ENCODE data around the gene HCN3.
"Not testable (repeated sequence)": the region's sequence is repeated elsewhere in the genome, so short reads cannot be mapped to it uniquely, and the experiment has no call there.

Gene HCN3

GRCh38 chr1:155322571-155322952, 45.3 kb downstream of the HCN3 start:
- DNase-seq (ENCODE audit: insufficient read length) (no peak), FAIRE-seq (peak; percentile 5)
- no peak for TF ChIP-seq POLR2A (IDR thresholded peaks at IDR 0.05; ENCODE audit: low read depth, low read length)
- TF ChIP-seq POLR2AphosphoS5 (IDR thresholded peaks at IDR 0.05; ENCODE audit: low read depth, low read length), result no peak
- TF ChIP-seq TAF1 (IDR thresholded peaks at IDR 0.05; ENCODE audit: borderline replicate concordance, low read depth, low read length), result no peak

GRCh38 chr1:155322953-155323728, 45.9 kb downstream of the HCN3 start:
- TF ChIP-seq POLR2A (IDR thresholded peaks at IDR 0.05; ENCODE audit: low read depth, low read length) (no peak), POLR2AphosphoS5 (IDR thresholded peaks at IDR 0.05; ENCODE audit: low read depth, low read length) (no peak), TAF1 (IDR thresholded peaks at IDR 0.05; ENCODE audit: borderline replicate concordance, low read depth, low read length) (no peak)
- FAIRE-seq, result peak; percentile 89
- DNase-seq (ENCODE audit: insufficient read length), result peak; percentile 91

GRCh38 chr1:155323729-155324036, 46.4 kb downstream of the HCN3 start:
- DNase-seq (ENCODE audit: insufficient read length) (peak; percentile 81), FAIRE-seq (no peak)
- TF ChIP-seq TAF1 (IDR thresholded peaks at IDR 0.05; ENCODE audit: borderline replicate concordance, low read depth, low read length) (no peak), POLR2AphosphoS5 (IDR thresholded peaks at IDR 0.05; ENCODE audit: low read depth, low read length) (no peak), POLR2A (IDR thresholded peaks at IDR 0.05; ENCODE audit: low read depth, low read length) (no peak)

- DNase-seq (ENCODE audit: insufficient read length) (peak; percentile 95), FAIRE-seq (peak; percentile 92)
- peak; percentile 54; the same call in 1 of the 2 replicates for TF ChIP-seq POLR2A (IDR thresholded peaks at IDR 0.05; ENCODE audit: low read depth, low read length)
- no peak for TF ChIP-seq POLR2AphosphoS5 (IDR thresholded peaks at IDR 0.05; ENCODE audit: low read depth, low read length)
Observed at GRCh38 chr1:155324037-155324716, 46.9 kb downstream of the HCN3 start.

GRCh38 chr1:155324717-155325602, 47.7 kb downstream of the HCN3 start:
- FAIRE-seq (no peak), DNase-seq (ENCODE audit: insufficient read length) (no peak)
- no peak for TF ChIP-seq POLR2A (IDR thresholded peaks at IDR 0.05; ENCODE audit: low read depth, low read length)
- TF ChIP-seq POLR2AphosphoS5 (IDR thresholded peaks at IDR 0.05; ENCODE audit: low read depth, low read length), result no peak
- TF ChIP-seq TAF1 (IDR thresholded peaks at IDR 0.05; ENCODE audit: borderline replicate concordance, low read depth, low read length), result no peak

GRCh38 chr1:155325603-155325893, 48.3 kb downstream of the HCN3 start:
- FAIRE-seq, result no peak
- TF ChIP-seq TAF1 (IDR thresholded peaks at IDR 0.05; ENCODE audit: borderline replicate concordance, low read depth, low read length) (no peak), POLR2AphosphoS5 (IDR thresholded peaks at IDR 0.05; ENCODE audit: low read depth, low read length) (no peak), POLR2A (IDR thresholded peaks at IDR 0.05; ENCODE audit: low read depth, low read length) (no peak)
- no peak for DNase-seq (ENCODE audit: insufficient read length)

- no peak for DNase-seq (ENCODE audit: insufficient read length)
Observed at GRCh38 chr1:155326020-155326526, 48.8 kb downstream of the HCN3 start.

GRCh38 chr1:155326631-155327037, 49.4 kb downstream of the HCN3 start:
- FAIRE-seq (no peak), DNase-seq (ENCODE audit: insufficient read length) (no peak)
- TF ChIP-seq POLR2A (IDR thresholded peaks at IDR 0.05; ENCODE audit: low read depth, low read length), result no peak

More at GRCh38 chr1:155326020-155326526, 48.8 kb downstream of the HCN3 start:
- no peak for FAIRE-seq
- no peak for TF ChIP-seq TAF1 (IDR thresholded peaks at IDR 0.05; ENCODE audit: borderline replicate concordance, low read depth, low read length)
- no peak; the same call in 1 of the 2 replicates for TF ChIP-seq POLR2AphosphoS5 (IDR thresholded peaks at IDR 0.05; ENCODE audit: low read depth, low read length)

- DNase-seq (ENCODE audit: insufficient read length) (no peak), FAIRE-seq (no peak)
- no peak for TF ChIP-seq POLR2A (IDR thresholded peaks at IDR 0.05; ENCODE audit: low read depth, low read length)
- TF ChIP-seq TAF1 (IDR thresholded peaks at IDR 0.05; ENCODE audit: borderline replicate concordance, low read depth, low read length), result no peak
- TF ChIP-seq POLR2AphosphoS5 (IDR thresholded peaks at IDR 0.05; ENCODE audit: low read depth, low read length), result no peak
Observed at GRCh38 chr1:155327981-155328380, 50.7 kb downstream of the HCN3 start.

- FAIRE-seq; DNase-seq (ENCODE audit: insufficient read length): not testable (repeated sequence)
Observed at GRCh38 chr1:155328856-155329255, 51.6 kb downstream of the HCN3 start.

GRCh38 chr1:155329980-155330598, 52.8 kb downstream of the HCN3 start:
- DNase-seq (ENCODE audit: insufficient read length), result no peak
- TF ChIP-seq TAF1 (IDR thresholded peaks at IDR 0.05; ENCODE audit: borderline replicate concordance, low read depth, low read length), result no peak
- TF ChIP-seq POLR2AphosphoS5 (IDR thresholded peaks at IDR 0.05; ENCODE audit: low read depth, low read length), result no peak; the same call in 1 of the 2 replicates
- no peak for TF ChIP-seq POLR2A (IDR thresholded peaks at IDR 0.05; ENCODE audit: low read depth, low read length)
- FAIRE-seq, result no peak

Measured in GM12892 (cell line).